Loucy (cell line): ENCODE data around the gene SPSB1.

Experiments
- H2AFZ ChIP-seq: fragments of 200-600 bp; sonication (generic); 2 replicates; pipeline ENCODE4 v1.6.0; 2016; ENCODE audit warnings: antibody characterized with exemption, mild to moderate bottlenecking, low read length, moderate library complexity
- H3F3A ChIP-seq: fragments of 200-600 bp; 2 replicates; pipeline ENCODE4 v1.6.0; 2016; ENCODE audit warnings: antibody characterized with exemption, low read depth, mild to moderate bottlenecking
- H3K27me3 ChIP-seq: fragments of 200-600 bp; sonication (generic); 2 replicates; pipeline ENCODE4 v1.6.1; 2014; ENCODE audit warnings: low read length, mild to moderate bottlenecking; ENCODE audit not compliant: insufficient read depth, poor library complexity, severe bottlenecking
- H3K36me3 ChIP-seq: fragments of 200-600 bp; sonication (generic); 2 replicates; pipeline ENCODE4 v1.6.1; 2016; ENCODE audit warnings: low read length; ENCODE audit not compliant: insufficient read depth
- H3K4me1 ChIP-seq: fragments of 200-600 bp; sonication (generic); 2 replicates; pipeline ENCODE4 v1.5.1; 2014; ENCODE audit warnings: low read length, mild to moderate bottlenecking; ENCODE audit not compliant: insufficient read depth, poor library complexity, severe bottlenecking
- H3K4me2 ChIP-seq: fragments of 200-600 bp; sonication (generic); 2 replicates; pipeline ENCODE4 v1.6.0; 2014; ENCODE audit warnings: antibody characterized with exemption, low read length, low read depth, mild to moderate bottlenecking; ENCODE audit not compliant: poor library complexity, severe bottlenecking
- H3K4me3 ChIP-seq: fragments of 200-600 bp; sonication (generic); 2 replicates; pipeline ENCODE4 v1.5.1; 2014; ENCODE audit warnings: low read length, mild to moderate bottlenecking, mixed read lengths; ENCODE audit not compliant: poor library complexity, severe bottlenecking
- H3K79me2 ChIP-seq: fragments of 200-600 bp; sonication (generic); 2 replicates; pipeline ENCODE4 v1.6.1; 2014; ENCODE audit warnings: low read length; ENCODE audit not compliant: insufficient read depth
- H3K9ac ChIP-seq: fragments of 200-600 bp; sonication (generic); 2 replicates; pipeline ENCODE4 v1.6.0; 2014; ENCODE audit warnings: mild to moderate bottlenecking, low read depth, low read length, moderate library complexity; ENCODE audit not compliant: poor library complexity, severe bottlenecking
- H3K9me2 ChIP-seq: fragments of 200-600 bp; sonication (generic); replicated peaks from 2 replicates; pipeline ENCODE4 v1.6.1; 2016; ENCODE audit warnings: low read depth, low read length, mixed read lengths
- H3K9me3 ChIP-seq: fragments of 200-600 bp; sonication (generic); 2 replicates; pipeline ENCODE4 v1.6.1; 2014; ENCODE audit warnings: mild to moderate bottlenecking, antibody characterized with exemption, low read length, low read depth; ENCODE audit not compliant: insufficient read depth
- H4K20me1 ChIP-seq: fragments of 200-600 bp; sonication (generic); 2 replicates; pipeline ENCODE4 v1.6.0; 2014; ENCODE audit warnings: antibody characterized with exemption, low read length, mild to moderate bottlenecking; ENCODE audit not compliant: insufficient read depth, poor library complexity, severe bottlenecking
- EZH2phosphoT487 ChIP-seq: fragments of 200-600 bp; IDR thresholded peaks from 2 replicates; pipeline ENCODE4 v1.6.1; 2018; ENCODE audit warnings: antibody characterized with exemption, mild to moderate bottlenecking, moderate library complexity, borderline replicate concordance
- TF ChIP-seq, protein P1 (sequence below): fragments of 200-600 bp; sonication (generic); conservative IDR thresholded peaks from 2 replicates; pipeline ENCODE4 v1.5.1; 2014; ENCODE audit warnings: mild to moderate bottlenecking, antibody characterized with exemption, low read length

SPSB1 gene

DNA sequence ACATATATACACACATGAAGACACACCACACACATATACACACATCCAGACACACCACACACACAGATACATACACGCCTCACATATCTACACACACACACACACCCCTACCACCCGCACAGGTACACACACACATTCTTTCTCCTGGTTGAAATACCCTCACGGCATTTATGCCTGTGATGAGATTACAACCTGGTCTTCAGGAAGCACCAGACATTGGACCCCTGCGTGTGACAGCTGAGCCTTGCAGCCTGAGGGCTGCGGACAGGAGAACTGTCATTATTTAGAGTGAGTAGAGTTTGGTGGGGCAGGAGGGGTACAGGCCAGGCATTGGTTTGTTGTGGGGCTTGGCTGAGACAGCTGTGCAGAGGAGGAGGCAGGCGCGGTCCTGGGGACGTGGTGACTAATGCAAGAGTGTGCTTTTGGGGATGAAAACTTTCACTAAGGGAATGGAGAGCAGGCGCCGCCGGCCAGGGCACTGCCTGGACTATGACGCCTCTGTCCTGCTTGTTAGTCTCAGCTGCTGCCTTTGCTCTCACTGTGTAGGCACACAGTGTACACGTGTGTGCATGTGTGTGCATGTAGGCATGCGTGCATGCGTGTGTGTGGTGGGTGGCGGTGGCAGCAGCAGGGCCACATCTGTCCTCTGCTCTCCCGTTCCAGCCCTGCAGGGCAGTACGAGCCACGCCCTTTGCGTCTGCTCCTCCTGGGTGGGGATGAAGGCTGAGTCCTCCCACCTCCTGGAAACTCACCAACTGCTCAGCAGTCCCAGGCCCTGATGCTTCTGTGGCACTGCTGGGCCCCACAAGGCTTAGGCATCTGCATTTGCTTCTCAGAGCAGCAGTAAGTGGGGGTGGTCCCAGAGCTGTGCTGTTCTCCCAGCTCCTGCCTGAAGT, 57.6 kb downstream of the SPSB1 start:
- H3K79me2 ChIP-seq = peaks cover 98% of the 10 kb centered on the region
- H3K4me1 ChIP-seq = peaks cover 4% of the 10 kb centered on the region
- no peaks in the 10 kb centered on the region for H3K27me3 ChIP-seq
- H3K4me2 ChIP-seq = no peak overlapping the region
- no peaks in the 10 kb centered on the region for H3K9me2 ChIP-seq
- no peak overlapping the region for H2AFZ ChIP-seq
- H3K9me3 ChIP-seq = no peaks in the 10 kb centered on the region
- H3F3A ChIP-seq = no peaks in the 10 kb centered on the region
- no peak for TF ChIP-seq EZH2phosphoT487
- TF ChIP-seq, protein P1, sequence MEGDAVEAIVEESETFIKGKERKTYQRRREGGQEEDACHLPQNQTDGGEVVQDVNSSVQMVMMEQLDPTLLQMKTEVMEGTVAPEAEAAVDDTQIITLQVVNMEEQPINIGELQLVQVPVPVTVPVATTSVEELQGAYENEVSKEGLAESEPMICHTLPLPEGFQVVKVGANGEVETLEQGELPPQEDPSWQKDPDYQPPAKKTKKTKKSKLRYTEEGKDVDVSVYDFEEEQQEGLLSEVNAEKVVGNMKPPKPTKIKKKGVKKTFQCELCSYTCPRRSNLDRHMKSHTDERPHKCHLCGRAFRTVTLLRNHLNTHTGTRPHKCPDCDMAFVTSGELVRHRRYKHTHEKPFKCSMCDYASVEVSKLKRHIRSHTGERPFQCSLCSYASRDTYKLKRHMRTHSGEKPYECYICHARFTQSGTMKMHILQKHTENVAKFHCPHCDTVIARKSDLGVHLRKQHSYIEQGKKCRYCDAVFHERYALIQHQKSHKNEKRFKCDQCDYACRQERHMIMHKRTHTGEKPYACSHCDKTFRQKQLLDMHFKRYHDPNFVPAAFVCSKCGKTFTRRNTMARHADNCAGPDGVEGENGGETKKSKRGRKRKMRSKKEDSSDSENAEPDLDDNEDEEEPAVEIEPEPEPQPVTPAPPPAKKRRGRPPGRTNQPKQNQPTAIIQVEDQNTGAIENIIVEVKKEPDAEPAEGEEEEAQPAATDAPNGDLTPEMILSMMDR = no peak
- H3K4me3 ChIP-seq = no peak overlapping the region
- no peak overlapping the region for H3K9ac ChIP-seq
- peaks cover 18% of the 10 kb centered on the region; the same call in 1 of the 2 replicates for H3K36me3 ChIP-seq
- H4K20me1 ChIP-seq = peaks cover 67% of the 10 kb centered on the region

DNA sequence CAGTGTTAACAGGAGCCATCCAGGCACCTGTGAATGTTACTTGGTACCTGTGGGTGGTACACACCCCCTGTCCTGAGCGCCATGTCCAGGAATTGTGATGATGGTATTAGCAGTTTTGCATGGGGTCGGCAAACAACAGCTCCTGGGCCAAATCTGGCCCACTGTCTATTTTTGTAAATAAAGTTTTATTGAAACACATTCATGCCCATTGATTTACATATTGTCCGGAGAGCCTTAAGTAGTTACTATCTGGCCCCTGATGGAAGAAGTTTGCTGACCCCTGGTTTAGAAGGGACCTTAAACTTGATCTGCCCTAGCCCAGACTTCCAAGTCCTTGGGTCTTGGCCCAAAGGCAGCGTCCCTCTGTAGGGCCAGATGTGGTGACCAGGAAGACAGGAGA, 58.3 kb downstream of the SPSB1 start:
- H3K79me2 ChIP-seq = peaks cover 98% of the 10 kb centered on the region
- no peaks in the 10 kb centered on the region for H3K4me1 ChIP-seq
- TF ChIP-seq, protein P1 = no peak
- no peak for TF ChIP-seq EZH2phosphoT487
- H3K4me3 ChIP-seq = no peak overlapping the region
- no peak overlapping the region for H3K9ac ChIP-seq
- peaks cover 66% of the 10 kb centered on the region for H4K20me1 ChIP-seq
- no peaks in the 10 kb centered on the region for H3K9me2 ChIP-seq
- no peak overlapping the region for H2AFZ ChIP-seq
- no peaks in the 10 kb centered on the region for H3K9me3 ChIP-seq
- H3K4me2 ChIP-seq = no peak overlapping the region
- H3K27me3 ChIP-seq = no peaks in the 10 kb centered on the region
- peaks cover 25% of the 10 kb centered on the region; the same call in 1 of the 2 replicates for H3K36me3 ChIP-seq
- H3F3A ChIP-seq = no peaks in the 10 kb centered on the region

DNA sequence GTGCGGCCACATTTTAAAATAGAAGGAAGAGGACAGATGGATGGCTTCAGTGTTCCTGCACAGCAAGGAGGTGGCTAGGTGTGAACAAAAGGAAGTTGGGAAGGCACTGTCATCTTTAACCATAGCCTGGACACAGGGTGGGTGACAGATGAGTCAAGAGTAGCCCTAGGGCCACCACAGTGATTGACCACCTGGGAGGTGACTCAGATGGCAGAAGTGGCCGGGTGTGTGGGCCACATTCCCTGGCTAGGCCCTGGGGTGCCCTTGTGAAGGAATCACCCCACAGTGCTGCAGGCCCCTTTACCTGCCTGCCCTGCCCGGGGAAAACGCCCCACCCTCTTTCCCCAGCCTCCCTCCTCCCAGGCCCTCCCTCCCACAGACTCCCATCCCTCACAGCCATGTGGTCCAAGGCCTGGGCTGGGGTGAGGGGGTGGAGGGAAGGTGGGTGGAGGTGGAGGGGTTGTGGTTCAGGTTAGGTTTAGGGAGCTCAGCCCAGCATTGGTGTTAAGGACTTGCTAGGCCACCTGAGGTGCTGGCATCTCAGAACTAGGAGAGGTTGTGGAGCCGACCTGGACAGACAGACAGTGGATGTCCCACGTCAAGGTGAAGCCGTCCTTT, 59.1 kb downstream of the SPSB1 start:
- no peaks in the 10 kb centered on the region for H3K9me3 ChIP-seq
- no peak for TF ChIP-seq EZH2phosphoT487
- TF ChIP-seq, protein P1 = no peak
- peaks cover 33% of the 10 kb centered on the region; the same call in 1 of the 2 replicates for H3K36me3 ChIP-seq
- no peaks in the 10 kb centered on the region for H3K9me2 ChIP-seq
- H3K27me3 ChIP-seq = no peaks in the 10 kb centered on the region
- H3K9ac ChIP-seq = no peak overlapping the region
- H3K4me3 ChIP-seq = no peak overlapping the region
- no peaks in the 10 kb centered on the region for H3F3A ChIP-seq
- H2AFZ ChIP-seq = no peak overlapping the region
- H4K20me1 ChIP-seq = peaks cover 58% of the 10 kb centered on the region
- no peak overlapping the region for H3K4me2 ChIP-seq
- H3K79me2 ChIP-seq = peaks cover 98% of the 10 kb centered on the region
- no peaks in the 10 kb centered on the region for H3K4me1 ChIP-seq
